HL-60/S4 (cell line): ENCODE measurements around the gene PIK3R5.

Source experiments
- in situ Hi-C: fragments of 300-500 bp; cut with MboI; formaldehyde crosslinking; loops from 2 replicates; pipeline ENCODE4 v1.14.3; 2022; ENCODE audit warnings: low sequenced_read_pairs

The PIK3R5 gene

GRCh38 chr17:8925808-8926207, 39.7 kb downstream of the PIK3R5 start:
- in situ Hi-C loops = no loop called here

- in situ Hi-C loops = no loop called here
These were observed 40.4 kb downstream of the PIK3R5 start for GRCh38 chr17:8925141-8925540.

- in situ Hi-C loops = no loop called here
These were observed 40.9 kb downstream of the PIK3R5 start for GRCh38 chr17:8924595-8924994.

- in situ Hi-C loops = no loop called here
These were observed 41.7 kb downstream of the PIK3R5 start for GRCh38 chr17:8923762-8924161.

GRCh38 chr17:8922928-8923327, 42.6 kb downstream of the PIK3R5 start:
- in situ Hi-C loops = no loop called here

GRCh38 chr17:8922451-8922850, 43.1 kb downstream of the PIK3R5 start:
- in situ Hi-C loops = no loop called here

- in situ Hi-C loops = no loop called here
These were observed 44.4 kb downstream of the PIK3R5 start for GRCh38 chr17:8921147-8921546.

- in situ Hi-C loops = no loop called here
These were observed 46.6 kb downstream of the PIK3R5 start for GRCh38 chr17:8918807-8919465.

- in situ Hi-C loops = no loop called here
These were observed 49.0 kb downstream of the PIK3R5 start for GRCh38 chr17:8916466-8916865.

- in situ Hi-C loops = no loop called here
These were observed 51.0 kb downstream of the PIK3R5 start for GRCh38 chr17:8914554-8914953.

GRCh38 chr17:8913879-8914278, 51.6 kb downstream of the PIK3R5 start:
- in situ Hi-C loops = no loop called here

GRCh38 chr17:8913091-8913490, 52.4 kb downstream of the PIK3R5 start:
- in situ Hi-C loops = no loop called here

GRCh38 chr17:8912084-8912981, 53.2 kb downstream of the PIK3R5 start:
- in situ Hi-C loops = no loop called here

- in situ Hi-C loops = no loop called here
These were observed 54.4 kb downstream of the PIK3R5 start for GRCh38 chr17:8910969-8911604.

- in situ Hi-C loops = no loop called here
These were observed 55.8 kb downstream of the PIK3R5 start for GRCh38 chr17:8909586-8910270.

GRCh38 chr17:8905331-8905730, 60.2 kb downstream of the PIK3R5 start:
- in situ Hi-C loops = no loop called here

GRCh38 chr17:8904686-8905085, 60.8 kb downstream of the PIK3R5 start:
- in situ Hi-C loops = no loop called here

- in situ Hi-C loops = no loop called here
These were observed 61.3 kb downstream of the PIK3R5 start for GRCh38 chr17:8904201-8904600.

GRCh38 chr17:8900626-8901585, 64.6 kb downstream of the PIK3R5 start:
- in situ Hi-C loops = no loop called here

- in situ Hi-C loops = no loop called here
These were observed 65.3 kb downstream of the PIK3R5 start for GRCh38 chr17:8900207-8900606.
